Measurements from ENCODE around the gene GNMT.

- TF ChIP-seq CTCF (conservative IDR thresholded peaks at IDR 0.05; ENCODE audit: low read length) (no peak), EZH2phosphoT487 (IDR thresholded peaks at IDR 0.05; ENCODE audit: borderline replicate concordance) (no peak)
These were observed 20.0 kb upstream of the GNMT start for GRCh38 chr6:42940493-42941045.
